Brain microvascular endothelial cell (primary cell): ENCODE data around the gene DCLK1.

Experiments used
- DNase-seq: peaks from one replicate; pipeline ENCODE4 v3.0.0-alpha.2; 2020
- H3K27ac ChIP-seq: fragments of 250-450 bp; sonication (Bioruptor Pico); 2 replicates; pipeline ENCODE4 v1.5.1; 2020; ENCODE audit warnings: mild to moderate bottlenecking, moderate library complexity
- H3K27me3 ChIP-seq: fragments of 250-450 bp; sonication (Bioruptor Pico); replicated peaks from 2 replicates; pipeline ENCODE4 v1.5.1; 2020; ENCODE audit warnings: mild to moderate bottlenecking
- H3K36me3 ChIP-seq: fragments of 250-450 bp; sonication (Bioruptor Pico); replicated peaks from 2 replicates; pipeline ENCODE4 v1.5.1; 2020; ENCODE audit warnings: mild to moderate bottlenecking
- H3K4me3 ChIP-seq: 2 replicates; pipeline ENCODE4 v1.5.1; 2011; ENCODE audit warnings: low read depth, mild to moderate bottlenecking, control low read depth, low read length, moderate library complexity
- CTCF ChIP-seq: IDR thresholded peaks from 2 replicates; pipeline ENCODE4 v1.5.1; 2011; ENCODE audit warnings: low read depth, mild to moderate bottlenecking, moderate library complexity, low read length, control low read depth, inconsistent platforms; ENCODE audit errors: missing control alignments
- in situ Hi-C: cut with HindIII; loops from 2 replicates; pipeline ENCODE4 v1.10.0; 2017; ENCODE audit warnings: low sequenced_read_pairs, low pct_ligation_motif_present

DCLK1 gene

GRCh38 chr13:35876601-35877000, 254.6 kb downstream of the DCLK1 start:
- no peak for TF ChIP-seq CTCF
- H3K27me3 ChIP-seq, result no peaks in the 10 kb centered on the region
- H3K27ac ChIP-seq, result no peak overlapping the region
- no peaks in the 10 kb centered on the region for H3K36me3 ChIP-seq
- no peak for DNase-seq
- in situ Hi-C loops, result no loop called here
- no peak overlapping the region for H3K4me3 ChIP-seq

GRCh38 chr13:35874704-35875103, 256.5 kb downstream of the DCLK1 start:
- TF ChIP-seq CTCF, result no peak
- no peak overlapping the region for H3K4me3 ChIP-seq
- H3K27ac ChIP-seq, result no peak overlapping the region
- no peaks in the 10 kb centered on the region for H3K27me3 ChIP-seq
- no peak for DNase-seq
- in situ Hi-C loops, result no loop called here
- no peaks in the 10 kb centered on the region for H3K36me3 ChIP-seq

GRCh38 chr13:35872369-35872768, 258.8 kb downstream of the DCLK1 start:
- H3K4me3 ChIP-seq, result no peak overlapping the region
- in situ Hi-C loops, result no loop called here
- no peak overlapping the region for H3K27ac ChIP-seq
- no peaks in the 10 kb centered on the region for H3K27me3 ChIP-seq
- DNase-seq, result no peak
- no peak for TF ChIP-seq CTCF
- H3K36me3 ChIP-seq, result no peaks in the 10 kb centered on the region

- H3K4me3 ChIP-seq, result no peak overlapping the region
- no peak overlapping the region for H3K27ac ChIP-seq
- TF ChIP-seq CTCF, result no peak
- DNase-seq, result no peak
- in situ Hi-C loops, result no loop called here
- H3K36me3 ChIP-seq, result no peaks in the 10 kb centered on the region
- no peaks in the 10 kb centered on the region for H3K27me3 ChIP-seq
Measured at GRCh38 chr13:35871561-35871960, 259.6 kb downstream of the DCLK1 start.

GRCh38 chr13:35866801-35867200, 264.4 kb downstream of the DCLK1 start:
- Histone ChIP-seq H3K27ac (no peak overlapping the region), H3K4me3 (no peak overlapping the region), H3K27me3 (no peaks in the 10 kb centered on the region), H3K36me3 (no peaks in the 10 kb centered on the region)
- in situ Hi-C loops, result no loop called here
- no peak for DNase-seq
- TF ChIP-seq CTCF, result no peak

- Histone ChIP-seq H3K36me3 (no peaks in the 10 kb centered on the region), H3K27me3 (no peaks in the 10 kb centered on the region), H3K27ac (no peak overlapping the region), H3K4me3 (no peak overlapping the region)
- TF ChIP-seq CTCF, result no peak
- in situ Hi-C loops, result no loop called here
- no peak for DNase-seq
Measured at GRCh38 chr13:35865341-35866240, 265.6 kb downstream of the DCLK1 start.
